DOHH2 (cell line): Measurements from ENCODE around the gene AKAP14.
A peak's percentile ranks its signal among the peaks of the same experiment; 100 is the strongest.

ENCODE experiments used
- H3F3A ChIP-seq: fragments of 200-600 bp; sonication (generic), shearing (Covaris generic); 2 replicates; pipeline ENCODE4 v1.6.0; 2016; ENCODE audit warnings: antibody characterized with exemption, mild to moderate bottlenecking; ENCODE audit not compliant: control insufficient read depth, insufficient read depth
- H3K27ac ChIP-seq: fragments of 200-600 bp; sonication (generic); 2 replicates; pipeline ENCODE4 v1.5.1; 2014; ENCODE audit warnings: low read depth, mild to moderate bottlenecking, low read length, moderate library complexity
- H3K27me3 ChIP-seq: fragments of 200-600 bp; sonication (generic); 2 replicates; pipeline ENCODE4 v1.6.1; 2014; ENCODE audit warnings: mild to moderate bottlenecking, low read length, mixed read lengths; ENCODE audit not compliant: control insufficient read depth
- H3K36me3 ChIP-seq: fragments of 200-600 bp; sonication (generic); 2 replicates; pipeline ENCODE4 v1.6.1; 2014; ENCODE audit warnings: mild to moderate bottlenecking, low read length, moderate library complexity, mixed read lengths; ENCODE audit not compliant: control insufficient read depth
- H3K4me1 ChIP-seq: fragments of 200-600 bp; sonication (generic); 2 replicates; pipeline ENCODE4 v1.6.1; 2014; ENCODE audit warnings: mild to moderate bottlenecking, low read length, mixed read lengths; ENCODE audit not compliant: control insufficient read depth
- H3K4me2 ChIP-seq: fragments of 200-600 bp; sonication (generic); 2 replicates; pipeline ENCODE4 v1.6.0; 2014; ENCODE audit warnings: mild to moderate bottlenecking, low read length, moderate library complexity
- H3K4me3 ChIP-seq: fragments of 200-600 bp; sonication (generic); 2 replicates; pipeline ENCODE4 v1.5.1; 2014; ENCODE audit warnings: mild to moderate bottlenecking, low read length, mixed read lengths
- H3K79me2 ChIP-seq: fragments of 200-600 bp; sonication (generic); 2 replicates; pipeline ENCODE4 v1.6.1; 2014; ENCODE audit warnings: mild to moderate bottlenecking, low read length, mixed read lengths; ENCODE audit not compliant: control insufficient read depth
- H3K9me2 ChIP-seq: fragments of 200-600 bp; sonication (generic); replicated peaks from 2 replicates; pipeline ENCODE4 v1.6.1; 2014; ENCODE audit warnings: mild to moderate bottlenecking, low read length, mixed read lengths; ENCODE audit not compliant: control insufficient read depth
- H3K9me3 ChIP-seq: fragments of 200-600 bp; sonication (generic); 2 replicates; pipeline ENCODE4 v1.6.1; 2014; ENCODE audit warnings: antibody characterized with exemption, low read length, mixed read lengths; ENCODE audit not compliant: control insufficient read depth, insufficient read depth
- H4K20me1 ChIP-seq: fragments of 200-600 bp; sonication (generic); 2 replicates; pipeline ENCODE4 v1.6.0; 2014; ENCODE audit warnings: low read depth, mild to moderate bottlenecking, antibody characterized with exemption, low read length, moderate library complexity; ENCODE audit not compliant: control insufficient read depth, insufficient read depth
- CTCF ChIP-seq: fragments of 200-600 bp; sonication (generic); IDR thresholded peaks from one replicate; pipeline ENCODE4 v1.5.1; 2014; ENCODE audit warnings: antibody characterized with exemption, mild to moderate bottlenecking, low read depth, low read length; ENCODE audit not compliant: poor library complexity, severe bottlenecking
- EZH2phosphoT487 ChIP-seq: fragments of 200-600 bp; sonication (generic); IDR thresholded peaks from 2 replicates; pipeline ENCODE4 v1.6.1; 2017; ENCODE audit warnings: borderline replicate concordance, mild to moderate bottlenecking, antibody characterized with exemption, low read length, moderate library complexity, mixed read lengths

The AKAP14 gene

GRCh38 chrX:119870626-119871131 is 25.0 kb upstream of the AKAP14 start:
- Histone ChIP-seq H3K79me2 (peaks cover 69% of the 10 kb centered on the region), H3K9me3 (no peaks in the 10 kb centered on the region), H3K4me1 (peaks cover 9% of the 10 kb centered on the region), H3K27ac (peak overlapping the region; percentile 88), H4K20me1 (no peaks in the 10 kb centered on the region), H3K4me3 (peak overlapping the region; percentile 93), H3K9me2 (no peaks in the 10 kb centered on the region), H3K36me3 (peaks cover 26% of the 10 kb centered on the region), H3F3A (no peaks in the 10 kb centered on the region; the same call in 1 of the 2 replicates), H3K27me3 (no peaks in the 10 kb centered on the region), H3K4me2 (peak overlapping the region; percentile 83)
- TF ChIP-seq EZH2phosphoT487 (no peak), CTCF (no peak)

- Histone ChIP-seq H3K79me2 (peaks cover 72% of the 10 kb centered on the region), H3K4me1 (peaks cover 9% of the 10 kb centered on the region), H3F3A (no peaks in the 10 kb centered on the region; the same call in 1 of the 2 replicates), H3K36me3 (peaks cover 28% of the 10 kb centered on the region), H3K4me3 (peak overlapping the region; percentile 93), H3K4me2 (peak overlapping the region; percentile 83), H3K27me3 (no peaks in the 10 kb centered on the region), H3K9me3 (no peaks in the 10 kb centered on the region), H3K27ac (peak overlapping the region; percentile 88), H4K20me1 (no peaks in the 10 kb centered on the region), H3K9me2 (no peaks in the 10 kb centered on the region)
- TF ChIP-seq EZH2phosphoT487 (no peak), CTCF (no peak)
Observed at GRCh38 chrX:119871245-119871598, 24.5 kb upstream of the AKAP14 start.

- no peaks in the 10 kb centered on the region for H3K9me2 ChIP-seq
- H3K4me3 ChIP-seq = peak within 1 kb of the TSS; percentile 93
- H3K27ac ChIP-seq = peak within 1 kb of the TSS; percentile 88
- H3K9me3 ChIP-seq = no peaks in the 10 kb centered on the region
- H3K4me2 ChIP-seq = peak within 1 kb of the TSS; percentile 83
- no peaks in the 10 kb centered on the region; the same call in 1 of the 2 replicates for H3F3A ChIP-seq
- H3K36me3 ChIP-seq = peaks cover 31% of the 10 kb centered on the region
- H3K4me1 ChIP-seq = peaks cover 9% of the 10 kb centered on the region
- no peaks in the 10 kb centered on the region for H3K27me3 ChIP-seq
- peaks cover 72% of the 10 kb centered on the region for H3K79me2 ChIP-seq
- no peak for TF ChIP-seq CTCF
- TF ChIP-seq EZH2phosphoT487 = no peak
- H4K20me1 ChIP-seq = no peaks in the 10 kb centered on the region
Observed at GRCh38 chrX:119871599-119872395, 23.9 kb upstream of the AKAP14 start, which contains the start of the genes NDUFA1 and RNF113A. NDUFA1 (plus strand) TSS chrX:119871832; CDS start chrX:119871912, 80 bp downstream. RNF113A (minus strand) TSS chrX:119871733; CDS start chrX:119871613, 120 bp downstream.
